Measurements from ENCODE around the gene PSTPIP1. TPM values are rescaled to one million over a fixed set of nuclear protein-coding genes. Genes with fewer than 3 reads are reported as not detected.

Gene PSTPIP1
- total and polyA plus RNA-seq, 10 of the 15 experiments (the other 5 are each of a cell fraction or from before 2014, with no cell fraction given) = 0.50 to 29.3 (median 14.5) TPM

DNA sequence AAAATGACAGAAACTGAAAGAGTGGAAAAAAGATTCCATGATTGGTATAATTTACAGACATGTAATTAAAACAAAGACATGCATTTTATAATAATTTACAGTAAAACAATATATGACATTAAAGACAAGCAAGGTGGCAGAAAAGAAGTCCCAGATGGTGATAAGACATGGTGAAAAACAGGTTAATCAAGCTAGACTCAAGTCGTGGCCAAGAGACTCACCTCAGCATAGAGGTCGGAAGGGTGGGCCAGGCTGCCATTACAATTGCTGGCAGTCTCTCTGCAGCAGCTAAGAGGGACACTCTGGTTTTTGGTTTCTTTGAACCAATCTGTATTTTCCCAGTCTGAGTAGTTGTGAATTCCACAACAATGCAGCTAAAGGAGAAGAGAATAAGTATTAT lies 57.6 kb downstream of the PSTPIP1 start (continued):
- TF ChIP-seq, protein P1, sequence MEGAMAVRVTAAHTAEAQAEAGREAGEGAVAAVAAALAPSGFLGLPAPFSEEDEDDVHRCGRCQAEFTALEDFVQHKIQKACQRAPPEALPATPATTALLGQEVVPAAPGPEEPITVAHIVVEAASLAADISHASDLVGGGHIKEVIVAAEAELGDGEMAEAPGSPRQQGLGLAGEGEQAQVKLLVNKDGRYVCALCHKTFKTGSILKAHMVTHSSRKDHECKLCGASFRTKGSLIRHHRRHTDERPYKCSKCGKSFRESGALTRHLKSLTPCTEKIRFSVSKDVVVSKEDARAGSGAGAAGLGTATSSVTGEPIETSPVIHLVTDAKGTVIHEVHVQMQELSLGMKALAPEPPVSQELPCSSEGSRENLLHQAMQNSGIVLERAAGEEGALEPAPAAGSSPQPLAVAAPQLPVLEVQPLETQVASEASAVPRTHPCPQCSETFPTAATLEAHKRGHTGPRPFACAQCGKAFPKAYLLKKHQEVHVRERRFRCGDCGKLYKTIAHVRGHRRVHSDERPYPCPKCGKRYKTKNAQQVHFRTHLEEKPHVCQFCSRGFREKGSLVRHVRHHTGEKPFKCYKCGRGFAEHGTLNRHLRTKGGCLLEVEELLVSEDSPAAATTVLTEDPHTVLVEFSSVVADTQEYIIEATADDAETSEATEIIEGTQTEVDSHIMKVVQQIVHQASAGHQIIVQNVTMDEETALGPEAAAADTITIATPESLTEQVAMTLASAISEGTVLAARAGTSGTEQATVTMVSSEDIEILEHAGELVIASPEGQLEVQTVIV (IDR thresholded peaks at IDR 0.05; ENCODE audit: borderline replicate concordance, partially characterized antibody) = no peak
- TF ChIP-seq RAD21 (IDR thresholded peaks at IDR 0.05; ENCODE audit: insufficient read depth, low read depth, low read length) (no peak), ZNF24 (IDR thresholded peaks at IDR 0.05) (no peak), SIN3A (IDR thresholded peaks at IDR 0.05; ENCODE audit: low read depth, low read length) (no peak), SMAD5 (IDR thresholded peaks at IDR 0.05; ENCODE audit: low read depth) (no peak), ZZZ3 (IDR thresholded peaks at IDR 0.05; ENCODE audit: control insufficient read depth, insufficient read length, low read depth) (no peak), BACH1 (IDR thresholded peaks at IDR 0.05; ENCODE audit: borderline replicate concordance) (no peak), IKZF2 (IDR thresholded peaks at IDR 0.05) (no peak), SMC3 (IDR thresholded peaks at IDR 0.05; ENCODE audit: borderline replicate concordance, low read length) (no peak), JUND (IDR thresholded peaks at IDR 0.05; ENCODE audit: low read depth, low read length) (no peak), WRNIP1 (IDR thresholded peaks at IDR 0.05; ENCODE audit: borderline replicate concordance, low read depth, low read length) (no peak), SUZ12 (IDR thresholded peaks at IDR 0.05; ENCODE audit: unreplicated experiment) (no peak)
- TF ChIP-seq, protein P2, sequence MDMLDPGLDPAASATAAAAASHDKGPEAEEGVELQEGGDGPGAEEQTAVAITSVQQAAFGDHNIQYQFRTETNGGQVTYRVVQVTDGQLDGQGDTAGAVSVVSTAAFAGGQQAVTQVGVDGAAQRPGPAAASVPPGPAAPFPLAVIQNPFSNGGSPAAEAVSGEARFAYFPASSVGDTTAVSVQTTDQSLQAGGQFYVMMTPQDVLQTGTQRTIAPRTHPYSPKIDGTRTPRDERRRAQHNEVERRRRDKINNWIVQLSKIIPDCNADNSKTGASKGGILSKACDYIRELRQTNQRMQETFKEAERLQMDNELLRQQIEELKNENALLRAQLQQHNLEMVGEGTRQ (IDR thresholded peaks at IDR 0.05; ENCODE audit: borderline replicate concordance, low read depth, low read length) = no peak
